Kasumi-1 (cell line): ENCODE measurements around the gene EWSR1.

Source experiments
- DNase-seq, 2 experiments: peaks; one replicate each; lab custom pipeline; 2025; lab: John Stamatoyannopoulos, UW

The EWSR1 gene

DNA sequence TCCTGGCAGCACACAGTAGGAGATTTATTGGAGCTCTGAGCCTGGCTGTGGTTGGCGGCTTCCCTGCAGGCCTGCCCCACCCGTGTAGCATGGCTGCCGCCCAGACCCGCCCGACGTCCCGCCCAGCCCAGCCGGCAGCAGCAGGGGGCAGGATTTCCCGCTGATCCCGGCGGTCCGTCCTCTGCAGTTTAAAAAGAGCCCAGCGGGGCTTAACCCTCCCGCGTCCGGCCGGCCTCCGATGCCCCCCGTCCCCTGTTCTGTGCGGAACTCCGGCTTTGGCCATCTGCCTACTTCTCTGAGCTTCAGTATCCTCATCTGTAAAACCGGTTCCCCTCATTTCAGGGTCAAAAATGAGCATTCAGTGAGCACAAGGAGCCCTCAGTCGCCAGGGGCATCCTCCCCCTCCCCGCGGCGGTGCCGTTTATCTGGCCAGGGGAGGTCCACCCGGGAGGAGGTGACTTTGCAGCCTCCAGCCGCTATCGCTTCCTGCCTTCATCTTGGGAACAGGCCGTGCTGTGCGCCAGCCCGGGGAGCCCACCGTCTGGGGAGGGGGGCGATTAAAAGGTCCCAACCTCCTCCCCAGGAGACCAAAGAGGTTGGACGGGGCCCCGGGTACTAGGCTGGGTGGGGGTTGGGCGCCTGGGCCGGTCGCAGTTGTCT is 38.2 kb downstream of the EWSR1 start, which contains the start of gene GAS2L1:
GAS2L1 (plus strand) TSS at position 476 of the 660 bp plus-strand sequence. CDS start 1,456 bp downstream, outside the sequence.
- peak; percentile 65 to 76 for DNase-seq

DNA sequence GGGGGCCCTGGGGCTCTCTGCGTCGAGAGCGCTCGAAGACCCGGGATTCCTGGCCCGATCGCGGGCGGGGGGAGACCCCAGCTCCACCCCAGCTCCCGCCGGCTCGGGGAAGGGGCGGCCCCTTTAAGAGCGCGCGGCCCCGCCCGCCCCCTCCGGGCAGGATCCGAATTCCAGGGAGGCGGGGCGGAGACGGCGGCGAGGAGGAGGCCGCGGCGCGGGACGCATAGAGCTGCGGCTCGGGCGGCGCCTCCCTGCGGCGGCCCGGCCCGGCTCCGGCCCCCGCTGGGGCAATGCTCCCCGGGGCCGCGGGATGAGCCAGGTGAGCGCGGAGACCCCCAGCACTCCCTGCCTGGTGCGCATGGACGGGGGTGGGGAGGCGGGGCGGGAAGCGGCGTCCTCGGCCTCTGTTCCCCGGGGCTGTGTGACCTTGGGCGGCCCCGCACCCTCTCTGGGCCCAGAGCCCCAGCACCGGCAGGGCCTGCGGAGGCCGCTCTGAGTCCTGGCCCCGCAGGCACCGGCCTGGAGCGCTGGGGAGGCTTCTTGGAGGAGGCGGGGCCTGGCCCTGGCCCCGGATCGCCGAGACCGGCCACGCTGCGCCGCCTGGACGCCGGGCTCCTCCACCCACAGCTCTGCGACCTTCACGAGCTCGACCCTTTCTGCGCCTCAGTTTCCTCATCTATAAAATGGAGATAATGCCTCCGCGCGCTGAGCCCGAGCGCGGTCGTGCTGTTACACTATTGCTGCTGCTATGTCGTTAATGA is 38.9 kb downstream of the EWSR1 start:
- DNase-seq = peak; percentile 38 to 66

GRCh38 chr22:29307596-29308147 is 39.6 kb downstream of the EWSR1 start:
- no peak for DNase-seq

- DNase-seq = no peak
These were observed 40.2 kb downstream of the EWSR1 start for GRCh38 chr22:29308148-29308790.

DNA sequence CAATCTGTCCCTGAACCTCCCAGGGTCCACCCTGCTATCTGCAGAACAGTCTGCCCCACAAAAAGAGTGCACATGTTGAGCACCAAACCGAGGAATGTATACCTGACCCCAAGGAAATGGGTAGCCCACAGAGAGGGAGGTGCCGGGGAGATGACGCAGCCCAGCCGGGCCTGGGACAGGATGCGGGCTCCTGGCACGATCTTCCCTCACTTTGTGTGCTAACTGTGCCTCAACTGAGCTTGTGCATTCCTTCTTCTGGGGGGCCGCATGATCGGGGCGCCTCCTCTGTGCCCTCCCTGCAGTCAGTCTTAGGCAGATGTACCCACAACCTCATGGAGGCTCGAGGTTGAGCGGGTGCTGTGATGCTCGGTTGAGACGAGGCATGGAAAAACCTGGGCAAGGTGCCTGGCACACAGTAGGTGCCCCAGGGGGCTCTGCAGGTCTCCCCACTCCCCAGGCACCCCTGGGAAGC is 40.8 kb downstream of the EWSR1 start:
- peak; percentile 15 to 38 for DNase-seq

GRCh38 chr22:29309332-29310064 is 41.4 kb downstream of the EWSR1 start:
- DNase-seq = no peak

DNA sequence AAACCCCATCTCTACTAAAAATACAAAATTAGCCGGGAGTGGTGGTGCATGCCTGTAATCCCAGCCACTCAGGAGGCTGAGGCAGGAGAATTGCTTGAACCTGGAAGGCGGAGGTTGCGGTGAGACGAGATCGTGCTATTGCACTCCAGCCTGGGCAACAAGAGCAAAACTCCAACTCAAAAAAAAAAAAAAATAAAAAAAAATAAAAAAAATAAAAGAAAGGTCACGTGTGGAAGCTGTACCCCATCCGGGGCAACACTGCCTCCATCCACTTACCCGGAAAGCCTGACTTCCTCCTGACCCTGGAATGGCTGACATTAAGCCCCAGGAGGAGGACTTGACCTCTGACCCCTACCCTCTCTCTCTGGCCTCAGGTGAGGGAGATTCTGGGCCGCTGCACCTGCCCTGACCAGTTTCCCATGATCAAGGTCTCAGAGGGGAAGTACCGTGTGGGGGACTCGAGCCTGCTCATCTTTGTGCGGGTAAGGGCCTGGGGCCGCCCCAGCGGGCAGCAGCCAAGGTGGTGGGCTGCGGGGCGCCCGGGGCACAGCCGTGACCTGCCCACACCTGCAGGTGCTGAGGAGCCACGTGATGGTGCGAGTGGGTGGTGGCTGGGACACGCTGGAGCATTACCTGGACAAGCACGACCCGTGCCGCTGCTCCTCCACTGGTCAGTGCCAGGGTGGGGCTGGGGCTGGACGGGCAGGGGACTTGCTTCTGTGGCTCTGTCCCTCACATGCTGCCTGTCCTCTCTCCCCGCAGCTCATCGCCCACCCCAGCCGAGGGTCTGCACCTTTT is 42.2 kb downstream of the EWSR1 start:
- no peak for DNase-seq

- DNase-seq = peak; percentile 79 to 82
These were observed 42.8 kb downstream of the EWSR1 start for GRCh38 chr22:29310863-29311339.

DNA sequence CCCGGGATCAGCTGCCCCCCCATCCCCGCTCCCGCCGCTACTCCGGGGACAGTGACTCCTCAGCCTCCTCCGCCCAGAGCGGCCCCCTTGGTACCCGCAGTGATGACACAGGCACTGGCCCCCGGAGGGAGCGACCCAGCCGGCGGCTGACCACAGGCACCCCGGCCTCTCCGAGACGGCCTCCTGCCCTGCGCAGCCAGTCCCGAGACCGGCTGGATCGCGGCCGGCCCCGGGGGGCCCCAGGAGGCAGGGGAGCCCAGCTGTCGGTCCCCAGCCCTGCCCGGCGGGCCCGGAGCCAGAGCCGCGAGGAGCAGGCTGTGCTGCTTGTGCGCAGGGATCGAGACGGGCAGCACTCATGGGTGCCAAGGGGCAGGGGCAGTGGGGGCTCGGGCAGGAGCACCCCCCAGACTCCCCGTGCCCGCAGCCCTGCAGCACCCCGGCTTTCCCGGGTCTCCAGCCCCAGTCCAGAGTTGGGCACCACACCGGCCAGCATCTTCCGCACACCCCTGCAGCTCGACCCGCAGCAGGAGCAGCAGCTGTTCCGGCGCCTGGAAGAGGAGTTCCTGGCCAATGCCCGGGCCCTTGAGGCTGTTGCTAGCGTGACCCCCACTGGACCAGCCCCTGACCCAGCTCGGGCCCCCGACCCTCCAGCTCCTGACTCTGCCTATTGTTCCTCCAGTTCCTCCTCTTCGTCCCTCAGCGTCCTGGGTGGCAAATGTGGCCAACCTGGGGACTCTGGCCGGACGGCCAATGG is 43.6 kb downstream of the EWSR1 start:
- DNase-seq = no peak

- no peak for DNase-seq
These were observed 44.4 kb downstream of the EWSR1 start for GRCh38 chr22:29312218-29313125.

GRCh38 chr22:29313126-29313575 is 45.1 kb downstream of the EWSR1 start:
- DNase-seq = no peak

GRCh38 chr22:29313576-29314466 is 45.8 kb downstream of the EWSR1 start:
- DNase-seq = no peak

DNA sequence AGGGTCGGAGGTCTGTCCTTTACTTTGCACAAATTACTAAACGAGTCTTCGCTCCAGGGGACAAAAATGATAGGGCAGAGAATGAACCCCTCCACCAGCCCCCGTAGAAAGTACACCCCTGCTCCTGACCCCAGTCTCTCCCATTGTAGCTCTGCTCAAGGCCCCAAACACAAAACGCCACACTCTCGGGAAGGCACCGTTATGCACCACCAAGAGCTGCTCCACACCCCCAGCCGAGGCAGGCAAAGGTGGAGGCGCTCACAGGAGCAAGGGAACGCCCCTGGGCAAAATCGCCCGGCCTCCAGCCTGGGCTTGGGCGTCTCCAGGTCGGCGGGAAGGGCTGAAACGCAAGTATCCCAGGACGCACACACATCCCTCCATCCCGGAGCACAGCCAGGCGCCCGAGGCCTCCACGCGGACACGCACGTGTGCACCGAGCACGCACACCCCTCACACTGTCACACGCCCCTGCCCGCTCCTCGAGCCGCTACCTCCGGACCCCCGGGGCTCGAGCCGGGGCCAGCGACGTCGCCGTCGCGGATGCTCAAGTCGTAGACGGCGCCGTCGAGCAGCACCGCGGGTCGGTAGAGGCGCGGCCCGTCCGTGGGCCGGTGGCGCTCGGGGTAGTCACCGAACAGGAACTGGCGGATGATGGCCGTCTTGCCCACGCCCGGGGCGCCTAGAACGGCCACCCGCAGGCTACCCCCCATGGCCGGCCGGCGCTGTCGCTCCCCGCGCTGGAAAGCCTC is 46.6 kb downstream of the EWSR1 start:
- DNase-seq = no peak

DNA sequence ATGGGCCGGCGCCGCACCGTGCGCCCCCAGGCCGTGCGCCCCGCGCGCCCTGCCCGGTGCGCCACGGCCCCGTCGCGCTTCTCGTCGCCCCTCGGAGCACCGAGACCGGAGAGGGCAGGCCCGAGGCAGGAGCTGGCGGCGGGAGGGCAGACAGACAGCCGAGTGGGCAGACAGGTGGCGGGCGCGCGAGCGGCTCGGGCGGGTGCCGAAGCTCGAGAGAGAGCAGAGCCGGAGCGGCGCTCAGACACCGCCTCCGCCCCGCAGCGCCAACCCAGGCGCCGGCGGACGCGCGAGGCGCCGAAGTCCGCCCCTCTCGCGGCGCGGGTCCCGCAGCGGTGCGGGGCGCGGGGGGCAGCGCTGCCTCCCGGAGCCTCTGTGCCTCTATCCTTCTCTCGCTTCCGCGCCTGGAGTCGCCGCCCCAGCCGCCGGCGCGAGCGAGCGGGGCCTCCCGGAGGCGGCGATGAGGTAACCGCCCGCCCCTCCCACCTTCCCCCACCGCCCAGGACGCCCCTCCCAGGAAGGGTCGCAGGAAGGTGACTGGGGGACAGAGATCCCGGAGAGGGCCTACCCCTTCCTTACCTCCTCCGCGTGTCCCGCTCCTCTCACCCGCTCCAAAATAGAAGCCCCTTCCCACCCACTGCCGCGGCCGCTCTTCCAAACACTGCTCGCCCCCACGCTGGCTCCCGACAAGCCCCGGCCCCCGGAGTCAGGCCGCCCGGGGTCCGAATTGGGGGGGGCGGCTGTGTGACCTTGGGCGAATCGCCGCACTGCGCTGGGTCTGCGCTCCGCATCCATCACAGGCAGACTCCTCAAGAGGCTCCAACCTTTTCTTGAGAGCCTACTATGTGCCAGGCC is 47.4 kb downstream of the EWSR1 start, which contains the start of gene RASL10A:
RASL10A (minus strand) TSS at position 412 of the 855 bp plus-strand sequence. CDS start 451 bp downstream, outside the sequence.
- no peak for DNase-seq

DNA sequence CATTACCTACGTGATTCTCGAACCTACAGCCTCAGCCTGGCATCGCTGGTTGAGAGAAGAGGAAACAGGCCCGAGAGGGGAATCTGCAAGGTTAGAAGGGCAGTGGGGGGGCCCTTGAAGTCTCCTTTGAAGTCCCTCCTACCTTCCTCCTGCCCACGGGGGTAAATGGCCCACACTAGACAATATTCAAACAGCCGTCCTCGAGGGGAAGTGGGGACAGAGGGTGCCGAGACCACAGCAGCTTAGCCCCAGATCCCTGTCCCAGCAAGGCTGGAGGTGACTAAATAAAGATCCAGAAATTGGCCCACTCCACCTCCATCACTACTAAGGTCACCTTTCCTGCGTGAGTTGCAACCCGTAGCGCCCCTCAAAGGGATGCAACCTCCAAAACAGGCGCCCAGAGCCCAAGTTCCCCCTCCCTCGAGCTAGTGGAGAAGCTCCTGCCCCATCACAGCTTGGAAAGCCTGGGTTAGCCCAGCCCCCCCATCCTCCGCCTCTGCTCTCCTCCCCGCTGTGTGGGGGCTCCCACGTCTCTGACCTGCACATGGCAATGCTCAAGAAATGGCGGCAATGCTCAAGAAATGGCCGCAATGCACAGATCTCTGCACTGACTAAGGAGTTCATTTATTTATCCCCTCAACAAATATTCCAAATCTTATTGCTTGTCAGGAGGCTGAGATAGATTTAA is 48.2 kb downstream of the EWSR1 start:
- DNase-seq = no peak
